A673 (cell line): ENCODE measurements around the gene APBB2. TPM values are rescaled to one million over a fixed set of nuclear protein-coding genes. Genes with fewer than 3 reads are reported as not detected.

ENCODE experiments used
- BruUV-seq: library from RNA; stranded (reverse); fragments of 400-500 nt; replicated peaks from 2 replicates; lab custom pipeline; 2021; lab: Mats Ljungman, UMichigan
- CTCF ChIA-PET: fragments of 300-600 bp; sonication (Branson Sonifier 250); formaldehyde crosslinking; loops from one replicate; lab custom pipeline; 2022; ENCODE audit warnings: antibody characterized with exemption; lab: Charles Lee
- POLR2A ChIA-PET: fragments of 300-600 bp; sonication (Branson Sonifier 250); formaldehyde crosslinking; loops from one replicate; lab custom pipeline; 2022; ENCODE audit warnings: antibody characterized with exemption; ENCODE audit not compliant: low non-redundant PET; lab: Charles Lee
- DNase-seq: peaks from one replicate; pipeline ENCODE4 v3.0.0-alpha.2; 2015; ENCODE audit warnings: low spot score
- H3K27ac ChIP-seq: fragments of 200-600 bp; sonication (generic); 2 replicates; pipeline ENCODE4 v1.5.1; 2016; ENCODE audit warnings: mixed run types, low read depth, mild to moderate bottlenecking, mixed read lengths, antibody characterized with exemption, low read length; ENCODE audit not compliant: poor library complexity, severe bottlenecking
- H3K27me3 ChIP-seq: fragments of 200-600 bp; sonication (generic); replicated peaks from 2 replicates; pipeline ENCODE4 v1.6.1; 2017; ENCODE audit warnings: mixed run types, low read depth, mild to moderate bottlenecking, mixed read lengths, antibody characterized with exemption, low read length; ENCODE audit not compliant: insufficient read depth, poor library complexity
- H3K36me3 ChIP-seq: fragments of 200-600 bp; sonication (generic); 2 replicates; pipeline ENCODE4 v1.6.1; 2016; ENCODE audit warnings: mixed run types, mild to moderate bottlenecking, mixed read lengths, antibody characterized with exemption, low read length; ENCODE audit not compliant: insufficient read depth, poor library complexity, severe bottlenecking
- H3K4me1 ChIP-seq: fragments of 200-600 bp; sonication (generic); 2 replicates; pipeline ENCODE4 v1.6.1; 2017; ENCODE audit warnings: mixed run types, mild to moderate bottlenecking, mixed read lengths, antibody characterized with exemption, low read length; ENCODE audit not compliant: insufficient read depth, poor library complexity, severe bottlenecking
- H3K4me3 ChIP-seq: fragments of 200-600 bp; sonication (generic); 2 replicates; pipeline ENCODE4 v1.5.1; 2016; ENCODE audit warnings: low read depth, mixed run types, mild to moderate bottlenecking, mixed read lengths, low read length; ENCODE audit not compliant: poor library complexity, severe bottlenecking
- H3K9me3 ChIP-seq: fragments of 200-600 bp; sonication (generic); 2 replicates; pipeline ENCODE4 v1.6.1; 2016; ENCODE audit warnings: mixed run types, low read depth, mild to moderate bottlenecking, mixed read lengths, antibody characterized with exemption, low read length; ENCODE audit not compliant: poor library complexity, severe bottlenecking
- CTCF ChIP-seq: fragments of 300-800, 200-600 bp; sonication (generic); conservative IDR thresholded peaks from 2 replicates; pipeline ENCODE4 v1.5.1; 2017; ENCODE audit warnings: low read depth, mild to moderate bottlenecking, antibody characterized with exemption, low read length, moderate library complexity, mixed read lengths
- EZH2 ChIP-seq: fragments of 200-600 bp; sonication (generic); IDR thresholded peaks from 2 replicates; pipeline ENCODE4 v1.6.1; 2017; ENCODE audit warnings: borderline replicate concordance, low read depth, mild to moderate bottlenecking, mixed read lengths, antibody characterized with exemption, low read length; ENCODE audit not compliant: poor library complexity, severe bottlenecking
- intact Hi-C: fragments of 100-400 bp; cut with micrococcal nuclease; formaldehyde crosslinking; loops from one replicate; pipeline ENCODE4 v1.10.0; 2022; ENCODE audit not compliant: unreplicated experiment
- total RNA-seq: library from RNA; stranded (reverse); gene quantifications from 2 replicates; pipeline ENCODE4 v1.2.3, GENCODE V29; 2021

Gene APBB2
- total RNA-seq, 1 experiment from 2014 or later = 10.3 TPM

GRCh38 chr4:40980318-40980883 lies 233.9 kb downstream of the APBB2 start:
- H3K4me1 ChIP-seq = no peaks in the 10 kb centered on the region
- ChIA-PET POLR2A (no interaction called here), CTCF (interaction anchor here (0.6 to 1.2 kb wide), 2 partner anchors 234 to 286 kb away, joined by 3 read pairs; partner anchors contain the start of gene APBB2)
- BruUV-seq = no TSS peak
- H3K36me3 ChIP-seq = no peaks in the 10 kb centered on the region
- no peak overlapping the region for H3K4me3 ChIP-seq
- peak; percentile 54 for DNase-seq
- TF ChIP-seq CTCF (peak; percentile 76), EZH2 (no peak)
- H3K27ac ChIP-seq = no peak overlapping the region
- no peaks in the 10 kb centered on the region for H3K27me3 ChIP-seq
- H3K9me3 ChIP-seq = no peaks in the 10 kb centered on the region
- intact Hi-C loops = no loop called here

GRCh38 chr4:40978548-40978947 lies 235.8 kb downstream of the APBB2 start:
- BruUV-seq = no TSS peak
- no peak for DNase-seq
- no peak overlapping the region for H3K4me3 ChIP-seq
- ChIA-PET POLR2A (no interaction called here), CTCF (interaction anchor here (1.0 to 1.1 kb wide), 2 partner anchors 236 kb away, joined by 3 to 4 read pairs; partner anchors contain the start of gene APBB2)
- intact Hi-C loops = loop anchor here (10.0 kb wide), 1 partner anchor 686 kb away; no protein-coding TSS in a partner anchor
- H3K27ac ChIP-seq = no peak overlapping the region
- no peaks in the 10 kb centered on the region for H3K27me3 ChIP-seq
- H3K9me3 ChIP-seq = no peaks in the 10 kb centered on the region
- H3K36me3 ChIP-seq = no peaks in the 10 kb centered on the region
- H3K4me1 ChIP-seq = no peaks in the 10 kb centered on the region
- TF ChIP-seq CTCF (no peak), EZH2 (no peak)

- BruUV-seq = no TSS peak
- CTCF ChIA-PET = interaction anchor here (0.6 to 1.6 kb wide), 6 partner anchors 10 to 687 kb away, joined by 3 to 12 read pairs (median 3); partner anchors contain the start of gene APBB2
- Histone ChIP-seq H3K27me3 (no peaks in the 10 kb centered on the region), H3K36me3 (no peaks in the 10 kb centered on the region), H3K4me3 (no peak overlapping the region), H3K4me1 (no peaks in the 10 kb centered on the region), H3K27ac (no peak overlapping the region), H3K9me3 (no peaks in the 10 kb centered on the region)
- DNase-seq = peak; percentile 62
- intact Hi-C loops = loop anchor here (1.0 to 10.0 kb wide), 2 partner anchors 238 to 688 kb away; partner anchors contain the start of gene APBB2
- TF ChIP-seq CTCF (peak; percentile 77), EZH2 (no peak)
- POLR2A ChIA-PET = no interaction called here
Observed at GRCh38 chr4:40976343-40976742, 238.0 kb downstream of the APBB2 start.
